ENCODE data around the gene SLC7A14.
"Not testable (repeated sequence)": the region's sequence is repeated elsewhere in the genome, so short reads cannot be mapped to it uniquely, and the experiment has no call there.

SLC7A14 gene

DNA sequence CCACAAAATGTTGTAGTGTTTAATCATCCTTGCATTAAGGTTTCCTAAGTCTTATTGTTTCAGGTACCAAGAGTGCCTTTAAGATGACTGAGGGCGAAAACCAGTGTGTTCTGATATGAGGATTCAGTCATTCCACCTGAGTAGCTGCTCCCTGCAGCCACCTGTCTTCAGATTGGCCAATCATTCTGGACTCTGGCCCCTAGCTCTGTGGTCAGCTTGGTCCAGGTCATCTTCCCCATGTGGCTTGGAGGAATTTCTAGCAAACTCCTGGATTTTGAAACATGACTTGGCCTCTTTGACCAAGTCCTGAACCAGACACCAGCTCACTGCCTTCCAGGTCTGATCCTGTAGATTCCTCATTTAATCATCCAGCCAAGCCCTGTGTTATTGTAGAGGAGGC, 7.8 kb upstream of the SLC7A14 start:
- DNase-seq: no peak

DNA sequence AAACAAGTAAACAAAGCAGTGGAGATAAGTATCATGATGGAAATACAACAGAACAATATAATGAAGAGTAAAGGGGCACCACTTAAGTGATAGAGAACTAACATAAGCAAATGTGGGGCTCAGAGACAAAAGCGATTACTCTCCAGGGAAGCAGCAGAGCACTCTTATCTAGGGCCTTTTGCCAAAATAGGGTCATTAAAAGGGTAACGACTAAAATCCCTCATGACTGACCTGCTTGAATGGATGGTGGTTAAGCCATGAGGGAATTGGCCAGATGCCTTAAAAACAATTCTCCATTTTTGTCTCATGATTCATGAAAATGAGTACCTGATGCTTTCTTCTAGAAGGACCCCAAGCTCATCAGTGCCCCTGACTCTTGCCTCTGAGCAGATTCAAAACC, 3.2 kb upstream of the SLC7A14 start:
- DNase-seq: no peak

DNA sequence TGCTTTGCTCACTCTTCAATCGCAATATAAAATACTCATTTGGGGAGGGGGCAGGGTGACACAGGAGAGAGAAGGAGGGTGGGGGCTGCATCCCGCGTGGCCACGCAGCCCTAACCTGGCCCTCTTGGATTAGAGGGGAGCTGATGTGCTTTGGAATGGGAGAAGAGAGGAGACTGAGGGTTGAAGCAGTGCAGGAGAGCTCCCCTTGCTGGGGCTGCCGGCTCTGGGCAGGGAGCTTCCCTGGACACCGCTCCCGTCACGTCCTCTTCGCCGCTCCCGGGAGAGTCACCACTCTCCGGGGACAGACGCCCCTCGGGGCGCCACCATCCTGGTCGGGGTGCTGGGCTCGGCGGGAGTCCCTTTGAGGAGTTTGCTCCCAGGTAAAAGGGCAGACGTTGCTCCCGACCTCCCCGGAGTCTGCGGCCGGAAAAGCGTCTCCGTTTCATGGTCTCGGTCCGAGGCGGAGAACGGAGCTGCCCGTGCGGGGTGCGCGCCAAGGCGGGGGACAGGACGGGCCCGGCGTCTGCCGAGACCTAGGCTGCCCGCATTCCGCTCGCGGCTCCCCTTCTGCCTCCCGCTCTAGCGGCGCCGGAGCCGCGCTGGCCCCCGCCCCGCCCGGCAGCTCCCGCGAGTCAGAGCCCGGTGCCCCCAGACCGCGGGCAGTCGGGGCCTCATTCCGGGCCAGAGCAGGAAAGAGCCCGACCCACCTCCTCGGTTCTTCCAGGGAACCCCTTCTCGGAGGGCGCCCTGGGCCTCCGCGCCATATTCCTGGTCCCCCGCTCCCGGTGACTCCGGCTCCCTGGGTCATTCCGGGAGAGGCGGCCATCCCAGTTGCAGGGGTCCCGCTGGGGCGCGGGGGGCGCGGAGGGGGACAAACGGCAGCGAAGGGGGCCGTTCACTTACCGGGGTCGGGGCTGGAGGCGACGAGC, 603 bp downstream of the SLC7A14 start:
- no peak for DNase-seq

GRCh38 chr3:170584585-170585007, 1.3 kb downstream of the SLC7A14 start:
- peak; percentile 17 for DNase-seq

DNA sequence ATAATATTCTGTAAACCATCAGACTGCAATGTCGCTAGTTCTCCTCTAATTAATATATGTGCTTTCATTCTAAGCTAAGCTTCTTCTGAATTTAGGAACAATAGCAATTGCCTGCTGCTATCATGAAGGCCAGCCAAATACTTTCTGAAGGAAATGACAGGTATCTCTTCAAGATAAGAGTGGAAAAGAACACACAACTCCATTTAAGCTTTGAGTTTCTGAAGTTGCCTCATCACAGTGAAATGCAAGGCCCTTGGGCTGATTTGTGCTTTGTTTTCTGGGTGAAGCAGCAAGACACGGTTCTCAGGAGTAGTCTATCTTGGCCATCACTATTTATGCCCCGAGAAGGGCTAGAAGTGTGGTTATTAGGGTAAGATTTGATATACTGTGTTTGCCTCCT, 6.2 kb downstream of the SLC7A14 start:
- DNase-seq: no peak

- DNase-seq: no peak
Measured at GRCh38 chr3:170572665-170573253, 13.1 kb downstream of the SLC7A14 start.

GRCh38 chr3:170567598-170567997, 18.3 kb downstream of the SLC7A14 start:
- not testable (repeated sequence) for DNase-seq

GRCh38 chr3:170566413-170566812, 19.5 kb downstream of the SLC7A14 start:
- no peak for DNase-seq

- DNase-seq: no peak
Measured at GRCh38 chr3:170565495-170565894, 20.4 kb downstream of the SLC7A14 start.

GRCh38 chr3:170564664-170565063, 21.2 kb downstream of the SLC7A14 start:
- no peak for DNase-seq

- no peak for DNase-seq
Measured at GRCh38 chr3:170563712-170564423, 22.0 kb downstream of the SLC7A14 start.

GRCh38 chr3:170562080-170562479, 23.8 kb downstream of the SLC7A14 start:
- DNase-seq: no peak

DNA sequence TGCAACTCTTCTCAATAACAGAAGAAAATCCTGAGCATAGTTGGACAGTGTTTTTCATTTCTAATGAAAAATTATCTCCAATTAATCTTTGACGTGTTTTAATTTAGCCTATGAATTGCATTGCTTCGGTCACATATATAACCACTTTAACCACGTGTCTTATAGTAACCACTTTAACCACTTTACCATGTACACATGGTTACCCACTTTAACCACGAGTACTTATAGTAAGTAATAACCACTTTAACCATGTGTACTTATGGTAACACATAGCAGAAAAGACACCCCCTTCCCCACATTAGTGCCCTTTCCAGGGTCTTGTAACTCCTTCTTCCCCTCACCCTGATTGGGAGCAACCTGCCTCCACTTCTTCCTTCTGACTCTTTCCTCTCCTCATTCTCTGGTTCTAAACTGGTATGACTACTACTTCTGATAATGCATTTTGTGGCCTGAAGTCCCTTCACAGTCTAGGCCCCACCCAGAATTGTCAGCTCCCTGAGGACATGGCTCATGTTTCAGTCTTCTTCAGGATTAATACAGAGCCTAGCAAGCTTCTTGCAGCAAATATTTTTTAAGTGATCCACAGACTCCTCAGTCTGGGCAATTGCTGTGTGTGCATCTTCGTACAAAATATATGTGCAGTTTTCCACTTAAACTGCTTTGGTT, 25.0 kb downstream of the SLC7A14 start:
- no peak for DNase-seq

DNA sequence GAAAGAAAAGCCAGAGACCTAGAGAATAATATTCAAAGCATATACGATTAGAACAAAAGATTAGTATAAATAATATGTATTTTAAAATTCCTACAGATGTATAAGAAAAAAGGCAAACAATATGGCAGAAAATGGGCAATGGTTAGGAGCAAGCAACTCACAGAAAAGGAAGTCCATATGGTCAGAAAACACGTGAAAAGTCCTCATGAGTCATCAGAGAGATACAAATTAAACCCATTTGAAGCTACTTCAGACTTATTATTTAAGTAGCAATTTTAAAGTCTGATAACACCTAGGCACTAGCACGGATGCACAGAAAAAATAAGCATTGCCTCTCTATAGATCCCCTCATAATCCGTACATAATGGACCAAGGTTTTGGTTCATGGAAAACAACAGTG, 25.6 kb downstream of the SLC7A14 start:
- DNase-seq: no peak

DNA sequence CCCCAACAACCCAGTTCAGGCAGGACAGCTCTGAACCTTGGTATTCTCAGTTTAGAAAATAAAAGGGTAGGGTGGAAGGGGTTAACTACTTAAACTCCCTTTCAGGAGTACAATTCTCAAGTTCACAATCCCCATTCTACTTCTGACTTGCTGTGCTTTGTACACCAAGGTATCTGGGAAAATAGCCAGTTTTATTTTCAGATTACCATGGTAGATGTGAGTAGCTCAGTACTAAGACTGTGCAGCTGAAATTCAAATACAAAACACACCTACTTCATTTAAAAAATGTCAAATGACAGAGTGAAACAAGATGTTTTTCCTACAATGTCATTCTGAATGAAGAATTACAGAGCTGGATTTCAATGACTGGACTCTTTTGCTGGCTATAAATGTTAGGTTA, 27.4 kb downstream of the SLC7A14 start:
- no peak for DNase-seq

DNA sequence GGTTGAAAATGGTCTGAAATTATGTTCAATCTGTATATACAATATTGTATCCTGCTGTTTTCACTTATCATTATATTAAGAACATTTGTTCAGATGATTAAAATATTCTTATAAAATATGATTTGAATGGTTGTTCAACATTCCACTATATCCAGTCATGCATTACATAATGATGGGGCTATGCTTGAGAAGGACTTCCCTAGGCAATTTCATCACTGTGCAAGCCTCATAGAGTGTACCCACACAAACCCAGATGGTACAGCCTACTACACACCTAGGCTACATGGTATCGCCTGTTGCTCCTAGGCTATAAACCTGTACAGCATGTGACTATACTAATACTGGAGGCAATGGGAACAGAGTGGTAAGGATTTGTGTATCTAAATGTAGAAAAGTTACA, 30.5 kb downstream of the SLC7A14 start:
- no peak for DNase-seq

DNA sequence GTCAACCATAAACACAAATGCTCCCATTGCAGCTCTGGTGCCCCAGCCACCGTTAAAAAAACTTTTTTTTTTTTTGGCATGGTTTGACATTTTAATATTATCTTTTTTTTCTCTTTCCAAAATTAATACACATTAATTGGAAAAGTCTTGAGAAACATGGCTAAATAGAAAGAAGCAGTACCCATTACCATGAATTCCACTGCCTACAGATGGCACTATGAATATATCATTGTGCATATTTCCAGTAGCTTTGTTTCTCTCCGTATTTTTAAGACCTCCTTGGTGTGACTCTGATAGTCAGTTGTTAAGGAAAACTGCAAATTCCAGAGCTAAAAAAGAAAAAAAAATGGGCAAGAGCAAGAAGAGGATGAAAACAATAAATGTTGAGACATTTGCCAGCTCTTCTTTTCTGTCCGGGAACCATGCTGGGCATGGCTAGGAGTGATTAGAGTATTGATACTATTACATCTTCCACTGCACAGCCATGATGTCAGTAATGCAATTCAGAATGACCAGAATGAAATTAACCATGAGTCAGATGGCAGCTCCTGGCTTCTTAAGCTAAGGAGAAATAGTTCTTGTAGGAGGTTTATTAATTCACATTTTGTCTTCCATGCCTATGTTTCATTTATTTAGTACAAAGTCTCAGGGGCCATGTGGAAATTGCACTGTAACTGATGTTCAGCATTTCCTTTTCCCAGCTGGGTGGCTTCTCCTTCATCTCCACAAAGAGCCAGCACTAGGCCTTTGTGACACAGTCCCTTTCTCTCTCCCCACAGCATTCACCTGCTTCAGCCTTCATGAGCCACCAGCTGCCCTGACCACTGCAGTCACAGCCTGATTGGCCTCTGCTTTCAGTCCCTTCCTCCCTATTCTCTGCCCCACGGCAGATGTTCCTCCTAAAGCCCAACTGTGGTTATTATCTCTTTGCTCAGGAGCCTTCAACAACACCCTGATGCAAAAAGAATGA, 31.8 kb downstream of the SLC7A14 start:
- DNase-seq: no peak

DNA sequence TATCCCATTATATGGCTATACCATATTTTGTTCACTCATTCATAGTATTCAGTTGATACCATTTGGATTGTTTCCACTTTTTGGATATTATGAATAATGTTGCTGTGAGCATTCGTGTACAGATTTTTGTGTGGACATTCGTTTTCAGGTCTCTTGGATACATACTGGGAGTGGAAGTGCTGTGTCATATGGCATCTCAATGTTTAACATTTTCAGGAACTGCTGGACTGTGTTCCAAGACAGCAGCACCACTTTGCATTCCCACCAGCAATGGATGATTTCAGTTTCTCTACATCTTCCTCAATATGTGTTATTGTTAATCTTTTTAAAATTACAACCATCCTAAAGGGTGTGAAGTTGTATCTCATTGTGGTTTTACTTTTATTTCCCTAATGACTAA, 34.6 kb downstream of the SLC7A14 start:
- DNase-seq: no peak

- DNase-seq: no peak
Measured at GRCh38 chr3:170542704-170543103, 43.2 kb downstream of the SLC7A14 start.

DNA sequence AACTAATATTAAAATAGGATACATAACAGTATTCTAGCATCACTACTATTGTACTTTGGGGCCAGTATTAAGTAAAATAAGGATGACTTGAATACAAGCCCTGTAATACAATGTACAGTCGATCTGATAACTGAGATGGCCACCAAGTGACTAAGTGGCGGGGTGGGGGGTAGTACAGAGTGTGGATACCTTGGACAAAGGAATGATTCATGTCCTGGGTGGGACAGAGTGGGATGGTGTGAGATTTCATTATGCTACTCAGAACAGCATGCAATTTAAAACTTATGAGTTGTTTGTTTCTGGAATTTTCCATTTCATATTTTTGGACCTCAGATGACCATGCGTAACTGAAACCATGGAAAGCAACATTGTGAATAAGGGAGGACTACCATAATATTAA, 46.0 kb downstream of the SLC7A14 start:
- DNase-seq: no peak

GRCh38 chr3:170536712-170537111, 49.2 kb downstream of the SLC7A14 start:
- DNase-seq: no peak

GRCh38 chr3:170534227-170534626, 51.6 kb downstream of the SLC7A14 start:
- DNase-seq: no peak

Measured in activated gamma-delta T cell treated with Interleukin-2 at 50 U/mL for 16 hours (primary cell).